ENCODE data around the gene RECQL5. TPM values are rescaled to one million over a fixed set of nuclear protein-coding genes. Genes with fewer than 3 reads are reported as not detected.
"Not testable (repeated sequence)": the region's sequence is repeated elsewhere in the genome, so short reads cannot be mapped to it uniquely, and the experiment has no call there.

RECQL5 gene
- total RNA-seq, 1 experiment from 2014 or later = 16.8 TPM

DNA sequence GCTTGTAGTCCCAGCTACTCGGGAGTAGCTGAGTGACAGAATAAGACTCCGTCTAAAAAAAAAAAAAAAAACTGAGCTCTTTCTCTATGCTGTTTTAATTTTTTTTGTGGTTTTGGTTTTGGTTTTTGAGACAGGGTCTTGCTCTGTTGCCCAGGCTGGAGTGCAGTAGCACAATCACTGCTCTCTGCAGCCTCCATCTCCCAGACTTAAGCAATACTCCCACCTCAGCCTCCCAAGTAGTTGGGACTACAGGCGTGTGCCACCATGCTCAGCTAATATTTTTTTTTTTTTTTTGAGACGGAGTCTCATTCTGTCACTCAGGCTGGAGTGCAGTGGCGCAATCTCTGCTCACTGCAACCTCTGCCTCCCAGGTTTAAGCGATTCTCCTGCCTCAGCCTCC is 83.8 kb downstream of the RECQL5 start:
- not testable (repeated sequence) for H3K9me3 ChIP-seq, DNase-seq, H3K27me3 ChIP-seq, H3K4me3 ChIP-seq, H3K36me3 ChIP-seq

- not testable (repeated sequence) for H3K27me3 ChIP-seq, H3K4me3 ChIP-seq, H3K9me3 ChIP-seq, DNase-seq, H3K36me3 ChIP-seq
Observed at GRCh38 chr17:75581121-75581725, 85.7 kb downstream of the RECQL5 start.

Other genes with a start within 250 kb of the RECQL5 start
- gene TMEM94, start 210.5 kb downstream of the RECQL5 start, total RNA-seq (2014; rRNA removed; shearing (Covaris generic); ENCODE audit: low replicate concordance) = 10.7 and 12.5 TPM in 2 replicates
- gene CASKIN2, start 151.6 kb downstream of the RECQL5 start, total RNA-seq (2014; rRNA removed; shearing (Covaris generic); ENCODE audit: low replicate concordance) = 3.9 and 7.8 TPM in 2 replicates
- gene TSEN54, start 150.6 kb downstream of the RECQL5 start, total RNA-seq (2014; rRNA removed; shearing (Covaris generic); ENCODE audit: low replicate concordance) = 34.6 and 83.8 TPM in 2 replicates
- 0.39 and 3.9 TPM in 2 replicates for gene LLGL2, start 141.5 kb downstream of the RECQL5 start, total RNA-seq (2014; rRNA removed; shearing (Covaris generic); ENCODE audit: low replicate concordance)
- 0.15 and 4.7 TPM in 2 replicates for gene MYO15B, start 79.4 kb downstream of the RECQL5 start, total RNA-seq (2014; rRNA removed; shearing (Covaris generic); ENCODE audit: low replicate concordance)
- gene SMIM5, start 33.7 kb downstream of the RECQL5 start, total RNA-seq (2014; rRNA removed; shearing (Covaris generic); ENCODE audit: low replicate concordance) = 0.69 TPM in 1 of 2 replicates, not detected in the other
- 105 and 108 TPM in 2 replicates for gene SAP30BP, start 184 bp upstream of the RECQL5 start, total RNA-seq (2014; rRNA removed; shearing (Covaris generic); ENCODE audit: low replicate concordance)
- not detected in 2 replicates for gene ITGB4, start 54.3 kb upstream of the RECQL5 start, total RNA-seq (2014; rRNA removed; shearing (Covaris generic); ENCODE audit: low replicate concordance)
- gene GALK1, start 98.0 kb upstream of the RECQL5 start, total RNA-seq (2014; rRNA removed; shearing (Covaris generic); ENCODE audit: low replicate concordance) = 30.4 and 51.1 TPM in 2 replicates
- gene UNK, start 117.7 kb upstream of the RECQL5 start, total RNA-seq (2014; rRNA removed; shearing (Covaris generic); ENCODE audit: low replicate concordance) = 16.0 and 48.1 TPM in 2 replicates
- gene UNC13D, start 177.2 kb upstream of the RECQL5 start, total RNA-seq (2014; rRNA removed; shearing (Covaris generic); ENCODE audit: low replicate concordance) = 0.20 and 0.23 TPM in 2 replicates
- 6.6 and 7.9 TPM in 2 replicates for gene WBP2, start 188.2 kb upstream of the RECQL5 start, total RNA-seq (2014; rRNA removed; shearing (Covaris generic); ENCODE audit: low replicate concordance)
- gene TRIM47, start 211.4 kb upstream of the RECQL5 start, total RNA-seq (2014; rRNA removed; shearing (Covaris generic); ENCODE audit: low replicate concordance) = 40.4 and 54.2 TPM in 2 replicates
- gene TRIM65, start 229.8 kb upstream of the RECQL5 start, total RNA-seq (2014; rRNA removed; shearing (Covaris generic); ENCODE audit: low replicate concordance) = 27.6 and 49.4 TPM in 2 replicates
- 75.8 and 100 TPM in 2 replicates for gene MRPL38, start 237.7 kb upstream of the RECQL5 start, total RNA-seq (2014; rRNA removed; shearing (Covaris generic); ENCODE audit: low replicate concordance)

Data from MG63 (cell line).